Right lobe of liver (tissue), 6 donors: Measurements from ENCODE around the gene RPS21. TPM values are rescaled to one million over a fixed set of nuclear protein-coding genes. Genes with fewer than 3 reads are reported as not detected.
A peak's percentile ranks its signal among the peaks of the same experiment; 100 is the strongest.

ENCODE experiments used
- ATAC-seq, 4 donors: fragments of 200-7000 bp; cut with Tn5 transposase; one replicate each; pipeline ENCODE4 v1.9.1; 2020; ENCODE audit warnings: mild to moderate bottlenecking in 4 of 4, moderate library complexity in 4 of 4
- DNase-seq, 3 donors: peaks; one replicate each; pipeline ENCODE4 v3.0.0-alpha.2; 2020
- H3K27ac ChIP-seq, 3 donors: fragments of 200-600 bp; one replicate each; pipeline ENCODE4 v1.8.0; 2022
- H3K27me3 ChIP-seq, 2 donors: fragments of 200-600 bp; one replicate each; pipeline ENCODE4 v1.8.0; 2022
- H3K36me3 ChIP-seq, 4 donors: fragments of 200-600 bp; sonication (generic) in 1 of 4; one replicate each; pipeline versions ENCODE4 v1.5.1 to v1.8.0; 2017 to 2022; ENCODE audit warnings: control low read depth in 1 of 4
- H3K4me1 ChIP-seq, 4 donors: fragments of 200-600 bp; sonication (generic) in 1 of 4; one replicate each; pipeline versions ENCODE4 v1.5.1 to v1.8.0; 2017 to 2022; ENCODE audit warnings: control low read depth in 1 of 4
- H3K4me3 ChIP-seq, 3 donors: fragments of 200-600 bp; one replicate each; pipeline ENCODE4 v1.8.0; 2022
- H3K9me3 ChIP-seq, 4 donors: fragments of 200-600 bp; sonication (generic) in 1 of 4; one replicate each; pipeline versions ENCODE4 v1.5.1 to v1.8.0; 2017 to 2022; ENCODE audit warnings: control low read depth in 1 of 4
- POLR2A ChIP-seq: fragments of 450-650 bp; IDR thresholded peaks from one replicate; pipeline ENCODE4 v1.6.1; 2017; ENCODE audit warnings: antibody characterized with exemption, mild to moderate bottlenecking
- WGBS: methylation state at CpG from one replicate; pipeline ENCODE4 v1.1.6; 2018; ENCODE audit warnings: low coverage, low lambda C conversion rate; ENCODE audit not compliant: insufficient coverage; ENCODE audit errors: missing lambda C conversion rate; 5-methylcytosine and 5-hydroxymethylcytosine counted together
- intact Hi-C, 2 donors: fragments of 100-400 bp; cut with DNase I; formaldehyde crosslinking; loops; one replicate each; pipeline versions ENCODE4 v1.11.2 to v1.14.1; 2022
- total RNA-seq, 6 experiments: library from RNA; depleted of rRNA in 2 of 6; stranded (reverse); fragments of >200 nt in 2 of 6; fragmentation: NEBNext Ultra II Directional in 3 of 6; extraction: Animal tissue kit (Norgen Biotek cat#: 25700) in 3 of 6; gene quantifications; one replicate each; pipeline versions ENCODE4 v1.1.0 to v1.2.4, GENCODE V29; 2016 to 2023
- TF ChIP-seq, protein P1 (sequence below), 4 donors: fragments of 200-600 bp in 3 of 4; fragments of 450-650 bp in 1 of 4; IDR thresholded peaks; one replicate each; pipeline versions ENCODE4 v1.5.1 to v1.8.0; 2016 to 2022; ENCODE audit warnings: antibody characterized with exemption in 4 of 4, mild to moderate bottlenecking in 2 of 4
- donor health status: DM: no; HTN: yes; CAD: no.
- donor health status: DM: no; HTN: no; CAD: no.
- donor health status: DM: no; HTN: no; CAD: no.
- donor health status: DM: no; HTN: yes; CAD: no.
- donor health status: DM: no; HTN: yes; CAD: no.

The RPS21 gene
- total RNA-seq, 6 experiments from 2014 or later: 339 to 696 (median 413) TPM

DNA sequence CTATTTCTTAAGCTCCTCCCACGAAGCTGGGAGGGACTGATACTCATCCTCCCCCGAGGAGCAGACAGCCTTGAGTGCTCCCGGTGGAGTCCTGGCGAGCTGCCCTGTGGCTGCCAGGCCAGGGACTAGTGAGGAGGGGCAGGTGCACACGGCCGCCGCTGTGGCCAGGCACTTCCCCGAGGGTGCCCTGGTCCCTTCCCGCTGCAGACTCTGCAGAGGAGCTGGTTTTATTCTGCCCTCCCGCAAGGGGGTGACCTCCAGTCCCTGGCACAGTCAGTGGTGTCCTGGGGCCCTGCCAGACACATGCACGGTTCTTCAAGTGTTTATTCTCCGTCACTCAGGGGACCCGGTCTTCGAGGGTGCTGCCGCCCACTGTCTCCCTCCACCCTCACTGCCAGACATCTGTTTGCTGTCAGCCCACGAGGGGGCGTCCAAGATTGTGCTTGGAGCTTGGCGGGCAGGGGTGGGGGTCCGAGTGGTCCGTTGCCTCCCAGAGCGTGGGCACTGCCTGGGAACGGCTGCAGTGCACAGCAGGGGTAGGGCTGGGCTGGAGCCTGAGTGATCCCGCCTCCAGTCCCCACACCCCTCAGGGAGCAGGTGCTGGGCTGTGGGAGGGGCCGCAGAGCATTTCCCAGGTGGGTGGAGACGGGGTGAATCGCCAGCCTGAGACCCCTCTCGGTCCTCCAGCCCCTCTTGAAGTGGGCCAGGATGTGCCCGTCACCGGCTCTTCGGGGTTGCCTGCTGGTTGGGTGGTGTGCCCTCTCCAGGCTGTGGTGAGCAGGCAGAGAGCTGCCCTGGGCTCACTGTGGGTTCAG, 23.2 kb downstream of the RPS21 start:
- intact Hi-C loops: loop anchor here in 1 of 2 donors (10.0 kb wide), 1 partner anchor 375 kb away; no protein-coding TSS in a partner anchor
- Histone ChIP-seq H3K27me3 (no peaks in the 10 kb centered on the region), H3K36me3 (no peaks in the 10 kb centered on the region), H3K4me3 (no peak overlapping the region), H3K9me3 (no peaks in the 10 kb centered on the region), H3K4me1 (peaks cover 0 to 19% (median 6%) of the 10 kb centered on the region in 4 donors), H3K27ac (no peak overlapping the region)
- WGBS: 0% methylated on average over 1 of the region's 30 CpGs
- no peak for TF ChIP-seq POLR2A
- TF ChIP-seq, protein P1, sequence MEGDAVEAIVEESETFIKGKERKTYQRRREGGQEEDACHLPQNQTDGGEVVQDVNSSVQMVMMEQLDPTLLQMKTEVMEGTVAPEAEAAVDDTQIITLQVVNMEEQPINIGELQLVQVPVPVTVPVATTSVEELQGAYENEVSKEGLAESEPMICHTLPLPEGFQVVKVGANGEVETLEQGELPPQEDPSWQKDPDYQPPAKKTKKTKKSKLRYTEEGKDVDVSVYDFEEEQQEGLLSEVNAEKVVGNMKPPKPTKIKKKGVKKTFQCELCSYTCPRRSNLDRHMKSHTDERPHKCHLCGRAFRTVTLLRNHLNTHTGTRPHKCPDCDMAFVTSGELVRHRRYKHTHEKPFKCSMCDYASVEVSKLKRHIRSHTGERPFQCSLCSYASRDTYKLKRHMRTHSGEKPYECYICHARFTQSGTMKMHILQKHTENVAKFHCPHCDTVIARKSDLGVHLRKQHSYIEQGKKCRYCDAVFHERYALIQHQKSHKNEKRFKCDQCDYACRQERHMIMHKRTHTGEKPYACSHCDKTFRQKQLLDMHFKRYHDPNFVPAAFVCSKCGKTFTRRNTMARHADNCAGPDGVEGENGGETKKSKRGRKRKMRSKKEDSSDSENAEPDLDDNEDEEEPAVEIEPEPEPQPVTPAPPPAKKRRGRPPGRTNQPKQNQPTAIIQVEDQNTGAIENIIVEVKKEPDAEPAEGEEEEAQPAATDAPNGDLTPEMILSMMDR (IDR thresholded peaks at IDR 0.05): peak; percentile 13 to 40 (median 37)
- DNase-seq (no peak), ATAC-seq (no peak)

- whole genome bisulfite sequencing: no CpG with 5 or more reads among the region's 19 CpGs
- TF ChIP-seq POLR2A: no peak
- TF ChIP-seq, protein P1 (IDR thresholded peaks at IDR 0.05): no peak
- intact Hi-C loops: loop anchor here in 1 of 2 donors (10.0 kb wide), 1 partner anchor 374 kb away; no protein-coding TSS in a partner anchor
- Histone ChIP-seq H3K4me1 (peaks cover 0 to 15% (median 3%) of the 10 kb centered on the region in 4 donors), H3K27me3 (no peaks in the 10 kb centered on the region), H3K27ac (no peak overlapping the region), H3K36me3 (no peaks in the 10 kb centered on the region), H3K4me3 (no peak overlapping the region), H3K9me3 (no peaks in the 10 kb centered on the region)
- DNase-seq (no peak), ATAC-seq (no peak)
Observed at GRCh38 chr20:62410746-62411478, 24.0 kb downstream of the RPS21 start.

GRCh38 chr20:62411479-62412193, 24.7 kb downstream of the RPS21 start:
- H3K4me1 ChIP-seq: peaks cover 0 to 8% (median 0%) of the 10 kb centered on the region in 4 donors
- intact Hi-C loops: loop anchor here in 1 of 2 donors (10.0 kb wide), 1 partner anchor 373 kb away; no protein-coding TSS in a partner anchor
- no peak overlapping the region for H3K4me3 ChIP-seq
- 30% methylated on average over 4 of the region's 24 CpGs for WGBS
- H3K36me3 ChIP-seq: no peaks in the 10 kb centered on the region
- H3K27ac ChIP-seq: no peak overlapping the region
- H3K9me3 ChIP-seq: no peaks in the 10 kb centered on the region
- H3K27me3 ChIP-seq: no peaks in the 10 kb centered on the region
- TF ChIP-seq POLR2A: no peak
- TF ChIP-seq, protein P1 (IDR thresholded peaks at IDR 0.05): no peak
- DNase-seq (no peak), ATAC-seq (no peak)

GRCh38 chr20:62412194-62413024, 25.5 kb downstream of the RPS21 start:
- intact Hi-C loops: loop anchor here in 1 of 2 donors (10.0 kb wide), 1 partner anchor 372 kb away; no protein-coding TSS in a partner anchor
- 71% methylated on average over 8 of the region's 22 CpGs for WGBS
- no peaks in the 10 kb centered on the region for H3K9me3 ChIP-seq
- TF ChIP-seq, protein P1 (IDR thresholded peaks at IDR 0.05): no peak
- no peak for TF ChIP-seq POLR2A
- H3K4me1 ChIP-seq: peaks cover 0 to 7% (median 0%) of the 10 kb centered on the region in 4 donors
- no peaks in the 10 kb centered on the region for H3K27me3 ChIP-seq
- no peak for DNase-seq
- no peak overlapping the region for H3K4me3 ChIP-seq
- no peak for ATAC-seq
- no peak overlapping the region for H3K27ac ChIP-seq
- no peaks in the 10 kb centered on the region for H3K36me3 ChIP-seq
